ENCODE results near the gene TRPM6.

The TRPM6 gene

DNA sequence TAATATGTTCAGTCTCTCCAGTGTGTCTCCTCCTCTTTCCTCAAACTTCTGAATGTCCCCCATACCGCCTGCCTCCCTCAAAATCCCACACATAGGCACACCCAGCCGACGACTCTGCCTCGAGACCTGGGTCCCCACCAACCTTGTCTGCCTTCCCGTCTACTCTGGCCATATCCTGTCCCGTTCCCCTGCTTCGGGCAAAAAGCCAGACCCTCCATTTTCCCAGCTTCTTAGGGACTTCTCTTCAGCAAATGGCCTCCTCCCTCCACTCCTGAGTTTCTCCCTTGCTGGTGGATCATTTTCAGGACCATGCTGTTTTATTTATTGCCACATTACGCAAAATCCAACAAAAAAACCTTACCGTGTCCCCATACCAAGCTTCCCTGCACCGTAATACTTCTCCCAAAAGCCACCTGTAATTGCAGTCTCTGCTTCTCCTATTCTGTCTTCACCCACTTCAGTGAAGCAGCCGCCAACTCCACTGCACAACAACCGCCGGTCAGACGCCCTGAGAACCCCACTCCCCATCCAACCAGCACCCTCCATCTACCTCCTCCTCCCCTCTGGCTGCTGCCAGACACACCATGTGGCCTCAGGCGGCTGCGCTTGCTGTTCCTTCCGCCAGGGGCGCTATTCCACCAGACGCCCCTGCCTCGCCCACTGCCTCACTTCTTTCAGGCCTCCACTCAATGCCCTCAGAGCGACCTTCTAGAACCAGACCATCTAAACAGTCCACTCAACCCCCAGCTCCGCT lies 117.0 kb downstream of the TRPM6 start:
- no peak overlapping the region for H3K4me3 ChIP-seq (ENCODE audit: control insufficient read depth, low read depth, low read length)
- peak; percentile 28 for DNase-seq (ENCODE audit: low read depth)
- TF ChIP-seq, protein P1, sequence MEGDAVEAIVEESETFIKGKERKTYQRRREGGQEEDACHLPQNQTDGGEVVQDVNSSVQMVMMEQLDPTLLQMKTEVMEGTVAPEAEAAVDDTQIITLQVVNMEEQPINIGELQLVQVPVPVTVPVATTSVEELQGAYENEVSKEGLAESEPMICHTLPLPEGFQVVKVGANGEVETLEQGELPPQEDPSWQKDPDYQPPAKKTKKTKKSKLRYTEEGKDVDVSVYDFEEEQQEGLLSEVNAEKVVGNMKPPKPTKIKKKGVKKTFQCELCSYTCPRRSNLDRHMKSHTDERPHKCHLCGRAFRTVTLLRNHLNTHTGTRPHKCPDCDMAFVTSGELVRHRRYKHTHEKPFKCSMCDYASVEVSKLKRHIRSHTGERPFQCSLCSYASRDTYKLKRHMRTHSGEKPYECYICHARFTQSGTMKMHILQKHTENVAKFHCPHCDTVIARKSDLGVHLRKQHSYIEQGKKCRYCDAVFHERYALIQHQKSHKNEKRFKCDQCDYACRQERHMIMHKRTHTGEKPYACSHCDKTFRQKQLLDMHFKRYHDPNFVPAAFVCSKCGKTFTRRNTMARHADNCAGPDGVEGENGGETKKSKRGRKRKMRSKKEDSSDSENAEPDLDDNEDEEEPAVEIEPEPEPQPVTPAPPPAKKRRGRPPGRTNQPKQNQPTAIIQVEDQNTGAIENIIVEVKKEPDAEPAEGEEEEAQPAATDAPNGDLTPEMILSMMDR (conservative IDR thresholded peaks at IDR 0.05; ENCODE audit: control insufficient read depth, insufficient read depth, low read depth, low read length): peak; percentile 61

DNA sequence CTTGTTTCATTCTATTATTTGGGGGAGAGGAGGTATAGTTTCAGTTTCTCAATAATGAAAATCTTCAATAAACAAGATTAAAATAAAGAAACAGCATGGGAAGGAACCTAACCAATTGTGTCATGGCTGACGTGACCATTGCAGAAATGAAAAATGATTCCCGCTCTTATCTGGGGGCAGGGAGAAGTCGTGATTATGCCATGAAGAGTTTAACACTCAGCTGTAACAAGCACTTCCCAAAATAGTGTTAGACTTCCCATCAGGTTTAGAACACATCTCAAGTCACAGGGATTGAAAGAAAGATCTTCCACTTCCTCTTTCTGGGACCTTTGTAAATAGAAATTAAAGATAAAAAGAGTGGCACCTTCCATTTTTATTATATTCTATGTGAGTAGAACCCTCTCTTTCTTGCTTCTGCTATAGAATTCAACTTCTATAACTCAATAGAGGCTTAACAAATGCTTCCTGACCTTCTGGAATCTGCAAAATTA lies 122.2 kb downstream of the TRPM6 start:
- no peak for DNase-seq (ENCODE audit: low read depth)
- H3K4me3 ChIP-seq (ENCODE audit: control insufficient read depth, low read depth, low read length): no peak overlapping the region
- TF ChIP-seq, protein P1 (conservative IDR thresholded peaks at IDR 0.05; ENCODE audit: control insufficient read depth, insufficient read depth, low read depth, low read length): no peak

DNA sequence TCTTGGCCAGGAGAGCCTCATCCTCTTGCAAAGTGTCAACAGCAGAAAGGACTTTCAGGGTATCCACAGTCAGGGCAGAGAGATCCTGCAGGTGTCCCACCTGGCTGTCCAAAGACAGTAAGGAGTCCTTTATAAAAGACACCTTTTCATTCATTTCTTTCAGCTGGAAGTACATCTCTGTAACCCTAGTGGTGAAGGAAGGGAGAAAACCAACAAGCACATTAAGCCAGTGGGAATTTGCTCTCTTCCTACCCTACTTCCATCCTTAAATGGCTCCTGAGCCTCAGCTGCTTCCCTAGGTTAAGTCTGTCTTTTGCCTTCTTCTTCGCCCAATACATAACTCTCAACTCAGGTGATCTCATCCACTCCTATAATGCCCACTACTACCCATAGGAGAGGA lies 124.8 kb downstream of the TRPM6 start:
- no peak overlapping the region for H3K4me3 ChIP-seq (ENCODE audit: control insufficient read depth, low read depth, low read length)
- TF ChIP-seq, protein P1 (conservative IDR thresholded peaks at IDR 0.05; ENCODE audit: control insufficient read depth, insufficient read depth, low read depth, low read length): no peak
- DNase-seq (ENCODE audit: low read depth): no peak

DNA sequence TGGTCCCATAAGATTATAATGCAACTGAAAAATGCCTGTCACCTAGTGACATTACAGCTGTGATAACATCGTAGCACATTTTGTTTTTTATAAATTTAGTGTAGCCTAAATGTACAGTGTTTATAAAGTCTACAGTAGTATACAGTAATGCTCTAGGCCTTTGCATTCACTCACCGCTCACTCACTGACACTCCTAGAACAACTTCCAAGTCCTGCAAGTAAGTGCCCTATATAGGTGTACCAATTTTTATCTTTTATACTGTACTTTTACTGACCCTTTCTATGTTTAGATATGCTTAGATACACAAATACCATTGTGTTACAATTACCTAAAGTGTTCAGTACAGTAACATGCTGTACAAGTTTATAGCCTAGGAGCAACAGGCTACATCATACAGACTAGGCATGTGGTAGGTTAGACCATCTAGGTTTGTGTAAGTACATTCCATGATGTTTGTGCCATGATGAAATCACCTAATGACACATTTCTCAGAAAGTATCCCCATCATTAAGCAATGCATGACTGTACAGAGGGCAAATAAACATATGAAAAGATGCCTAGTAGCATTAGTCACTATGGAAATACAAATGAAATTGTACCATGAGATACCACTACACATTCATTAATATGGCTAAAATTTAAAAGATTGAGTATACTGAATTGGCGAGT lies 127.6 kb downstream of the TRPM6 start:
- peak; percentile 97 for DNase-seq (ENCODE audit: low read depth)
- TF ChIP-seq, protein P1 (conservative IDR thresholded peaks at IDR 0.05; ENCODE audit: control insufficient read depth, insufficient read depth, low read depth, low read length): no peak

DNA sequence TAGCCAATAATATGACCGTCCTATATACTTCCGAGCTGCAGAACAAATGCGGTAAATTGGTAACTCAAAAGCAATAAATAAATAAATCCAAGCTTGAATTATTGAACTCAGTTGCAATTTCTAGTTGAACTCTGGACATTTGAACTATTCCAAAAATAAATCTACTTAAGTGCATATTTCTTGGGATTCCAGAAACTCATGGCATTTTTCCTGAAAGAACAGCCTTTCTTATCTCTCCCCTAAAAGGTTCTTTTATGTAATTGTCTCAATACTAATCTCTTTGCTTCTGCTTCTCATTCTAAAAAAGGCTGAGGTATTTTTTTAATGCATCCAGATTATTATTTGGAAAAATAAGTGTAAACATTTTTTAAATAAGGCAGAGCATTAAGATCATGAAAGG lies 131.7 kb downstream of the TRPM6 start:
- no peak for DNase-seq (ENCODE audit: low read depth)
- no peak overlapping the region for H3K4me3 ChIP-seq (ENCODE audit: control insufficient read depth, low read depth, low read length)
- TF ChIP-seq, protein P1 (conservative IDR thresholded peaks at IDR 0.05; ENCODE audit: control insufficient read depth, insufficient read depth, low read depth, low read length): no peak

More for the DNA sequence above, 127.6 kb downstream of the TRPM6 start:
- H3K4me3 ChIP-seq (ENCODE audit: control insufficient read depth, low read depth, low read length): no peak overlapping the region

DNA sequence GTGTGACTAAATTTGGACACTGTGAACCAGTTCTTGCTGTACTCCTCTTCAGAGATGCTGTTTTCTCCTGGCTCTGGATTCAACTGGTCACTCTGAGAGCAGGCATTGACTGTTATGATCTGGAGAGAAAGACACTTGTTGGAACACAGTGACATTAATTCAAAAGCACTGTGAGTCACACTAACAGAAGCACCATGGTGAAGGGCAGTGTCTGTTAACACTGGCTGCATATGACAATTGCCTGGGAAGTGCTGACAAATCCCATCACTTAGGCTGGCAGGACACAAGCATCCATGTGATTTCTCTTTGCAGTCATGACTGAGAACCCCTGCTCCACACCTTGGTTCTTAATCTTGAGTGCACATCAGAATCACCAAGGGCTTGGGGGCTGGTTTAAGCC lies 132.4 kb downstream of the TRPM6 start:
- no peak for DNase-seq (ENCODE audit: low read depth)

More for the DNA sequence above, 132.4 kb downstream of the TRPM6 start:
- TF ChIP-seq, protein P1 (conservative IDR thresholded peaks at IDR 0.05; ENCODE audit: control insufficient read depth, insufficient read depth, low read depth, low read length): no peak
- no peak overlapping the region for H3K4me3 ChIP-seq (ENCODE audit: control insufficient read depth, low read depth, low read length)

Measured in fibroblast of mammary gland (primary cell).